Stimulated activated CD8-positive, alpha-beta memory T cell treated with anti-CD3 and anti-CD28 coated beads, Interleukin-4, amount 100 ng/mL, for 1 hour (primary cell): ENCODE data around the gene GABRA5.
"Not testable (repeated sequence)": the region's sequence is repeated elsewhere in the genome, so short reads cannot be mapped to it uniquely, and the experiment has no call there.

Experiments used
- DNase-seq, 2 donors: peaks; one replicate each; pipeline ENCODE4 v3.0.0-alpha.2; 2020; ENCODE audit warnings: low read depth in 2 of 2, low spot score in 1 of 2

Gene GABRA5

DNA sequence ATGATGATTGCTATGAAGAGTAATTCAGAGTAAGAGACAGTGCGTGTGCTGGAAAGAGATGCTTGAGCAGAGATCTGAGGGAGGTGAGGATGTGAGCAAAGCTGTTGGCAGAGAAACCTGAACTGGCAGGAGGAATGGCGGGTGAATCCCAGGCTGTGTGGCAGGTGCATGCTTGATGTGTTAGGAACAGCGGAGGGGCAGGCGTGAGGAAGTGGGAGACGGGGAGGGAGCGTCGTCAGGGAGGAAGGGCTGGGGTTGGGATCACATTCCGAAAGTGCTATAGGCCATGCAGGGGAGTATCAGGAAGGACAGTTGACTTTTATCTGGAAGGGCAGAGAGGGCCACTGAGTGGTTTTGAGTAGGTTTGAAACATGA is 8.6 kb downstream of the GABRA5 start:
- DNase-seq: no peak

- no peak for DNase-seq
These were observed 11.0 kb downstream of the GABRA5 start for GRCh38 chr15:26877831-26878230.

DNA sequence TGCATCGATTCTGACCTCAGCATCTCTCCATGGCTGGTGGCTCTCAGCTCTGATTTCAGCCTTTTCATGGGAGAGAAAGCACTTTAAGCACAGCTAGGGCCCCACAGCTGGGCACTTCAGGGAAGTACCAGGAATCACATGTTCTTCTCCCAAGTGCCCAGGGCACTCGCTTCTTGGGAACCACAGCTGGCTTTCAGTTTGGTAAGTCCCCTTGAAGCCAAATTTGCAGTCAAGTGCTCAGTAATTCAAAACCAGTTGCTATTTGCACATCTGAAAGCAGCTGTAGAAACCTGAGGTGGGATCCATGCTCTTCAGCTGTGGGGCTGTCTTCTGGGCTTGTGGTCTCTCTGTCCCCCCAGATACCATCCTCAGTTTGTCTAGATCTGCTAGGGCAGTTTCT is 12.8 kb downstream of the GABRA5 start:
- DNase-seq: no peak

GRCh38 chr15:26882112-26882511 is 15.2 kb downstream of the GABRA5 start:
- DNase-seq: no peak

GRCh38 chr15:26882616-26883365 is 15.9 kb downstream of the GABRA5 start:
- DNase-seq: no peak

- DNase-seq: no peak
These were observed 16.6 kb downstream of the GABRA5 start for GRCh38 chr15:26883466-26883865.

DNA sequence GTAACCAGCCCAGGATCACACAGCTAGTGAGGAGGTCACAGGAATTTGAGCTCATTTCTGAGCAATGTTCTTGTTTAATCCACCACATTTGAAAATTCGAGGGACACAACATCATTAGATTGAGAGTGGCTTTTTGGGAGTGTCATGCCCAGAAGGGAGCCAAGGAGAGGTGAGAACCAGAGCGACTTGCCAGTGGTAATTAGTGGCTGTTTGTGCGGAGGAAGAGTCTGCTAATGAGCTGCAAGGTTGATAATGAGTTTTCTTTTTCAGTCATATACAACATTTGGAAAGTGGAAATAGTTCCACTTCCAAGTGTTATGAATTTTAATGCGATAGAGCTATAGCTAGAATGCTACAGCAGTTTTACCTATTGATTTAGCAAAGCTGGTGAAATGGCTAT is 19.7 kb downstream of the GABRA5 start:
- DNase-seq: no peak

DNA sequence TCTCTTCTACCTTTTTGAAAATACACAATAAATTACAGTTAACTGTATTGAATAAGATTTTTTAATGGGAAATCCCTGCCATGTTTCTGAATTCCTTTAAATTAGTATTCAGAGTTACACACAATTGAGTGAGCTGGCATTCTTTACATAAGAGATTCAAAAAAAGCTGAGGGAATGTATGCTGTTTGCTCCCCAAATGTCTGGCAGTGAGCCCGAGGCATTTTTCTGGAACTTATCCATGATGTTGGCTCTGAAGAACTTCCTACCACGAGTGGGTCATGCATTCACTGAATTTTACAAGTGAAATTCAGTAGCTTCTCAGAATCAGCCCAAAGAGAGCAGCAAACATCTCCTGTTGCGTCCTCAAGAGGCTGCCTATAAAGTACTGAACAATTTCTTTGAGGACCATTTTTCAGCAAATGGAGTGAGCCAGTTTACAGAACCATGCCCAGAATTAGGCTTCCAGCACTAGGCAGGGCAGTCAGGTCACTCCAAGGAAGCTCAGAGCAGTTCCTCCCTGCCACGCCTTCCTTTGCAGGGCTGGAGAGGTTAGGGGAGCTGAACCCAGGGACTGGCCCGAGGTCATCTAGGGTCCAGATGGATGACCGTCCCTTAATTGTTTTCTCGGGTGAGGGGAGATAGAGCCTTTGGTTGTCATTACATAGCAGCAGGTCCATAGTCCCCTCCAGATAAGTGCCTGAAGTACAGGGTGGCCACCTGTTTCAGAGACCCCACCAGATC is 21.2 kb downstream of the GABRA5 start:
- no peak for DNase-seq

GRCh38 chr15:26888761-26889160 is 21.9 kb downstream of the GABRA5 start:
- no peak for DNase-seq

DNA sequence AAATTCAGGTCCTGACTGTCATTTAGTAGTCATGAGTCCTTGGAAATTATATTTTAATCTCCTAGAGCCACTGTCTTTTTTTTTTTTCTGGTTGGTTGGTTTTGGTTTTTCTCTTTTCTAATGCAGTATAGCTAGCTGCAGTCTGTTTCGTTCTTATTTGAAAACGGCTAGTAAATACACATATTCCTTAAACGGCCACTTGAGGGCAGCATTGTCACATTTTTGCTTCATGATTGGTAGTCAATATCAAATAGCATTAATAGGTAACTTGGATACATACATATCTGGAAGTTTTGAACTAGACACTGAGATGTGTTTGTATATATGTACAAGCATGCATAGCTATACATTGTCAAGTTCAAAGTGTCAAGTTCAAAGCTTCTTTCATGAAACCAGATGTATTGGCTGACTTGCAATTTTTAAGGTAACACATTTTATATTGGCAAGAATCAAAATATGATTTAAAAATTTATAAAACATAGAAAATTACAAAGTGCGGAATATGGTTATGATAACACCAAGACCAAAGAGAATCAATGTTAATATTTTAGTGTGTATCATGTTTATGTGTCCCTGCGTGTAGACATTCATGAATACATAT is 22.5 kb downstream of the GABRA5 start:
- peak in 1 of 2 donors; percentile 10 for DNase-seq

GRCh38 chr15:26890451-26890850 is 23.6 kb downstream of the GABRA5 start:
- no peak for DNase-seq

DNA sequence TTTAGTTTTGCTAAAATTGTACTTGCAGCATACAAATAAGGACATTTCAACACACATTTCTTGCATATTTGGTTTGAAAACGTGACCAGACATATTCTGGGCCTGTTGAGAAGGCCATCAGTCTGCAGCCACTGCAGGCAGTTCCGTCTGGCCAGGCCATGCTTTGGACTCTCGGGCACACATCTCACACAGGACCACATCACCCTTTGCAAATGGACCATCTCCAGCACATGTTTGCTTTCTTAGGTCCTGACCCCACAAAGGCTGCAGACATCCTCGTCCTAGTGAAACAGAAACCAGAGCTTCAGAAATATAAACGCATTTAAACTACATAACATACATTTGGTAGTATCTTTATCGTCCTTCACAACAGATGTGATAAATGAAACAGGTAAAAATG is 24.1 kb downstream of the GABRA5 start:
- no peak for DNase-seq

- no peak for DNase-seq
These were observed 24.8 kb downstream of the GABRA5 start for GRCh38 chr15:26891448-26892181.

GRCh38 chr15:26892182-26892518 is 25.3 kb downstream of the GABRA5 start:
- no peak for DNase-seq

DNA sequence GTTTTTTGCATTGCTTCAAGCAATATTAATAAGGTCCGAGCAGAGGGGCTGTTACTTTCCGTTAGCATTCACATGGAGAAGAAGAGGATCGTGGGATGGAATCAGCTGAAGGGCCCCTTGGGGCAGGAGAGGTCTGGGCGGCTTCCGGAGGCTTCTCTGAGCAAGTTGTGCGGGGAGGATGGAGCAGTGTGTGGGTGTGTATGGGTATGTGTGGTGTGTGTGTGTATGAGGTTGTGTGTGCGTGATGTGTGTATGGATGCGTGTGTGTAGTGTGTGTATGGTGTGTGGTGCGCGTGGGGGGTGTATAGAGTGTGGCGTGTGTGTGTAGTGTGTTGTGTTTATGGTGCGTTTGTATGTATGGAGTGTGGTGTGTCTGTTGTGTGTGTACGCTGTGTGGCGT is 25.8 kb downstream of the GABRA5 start:
- no peak for DNase-seq

GRCh38 chr15:26893351-26894065 is 26.6 kb downstream of the GABRA5 start:
- no peak for DNase-seq

DNA sequence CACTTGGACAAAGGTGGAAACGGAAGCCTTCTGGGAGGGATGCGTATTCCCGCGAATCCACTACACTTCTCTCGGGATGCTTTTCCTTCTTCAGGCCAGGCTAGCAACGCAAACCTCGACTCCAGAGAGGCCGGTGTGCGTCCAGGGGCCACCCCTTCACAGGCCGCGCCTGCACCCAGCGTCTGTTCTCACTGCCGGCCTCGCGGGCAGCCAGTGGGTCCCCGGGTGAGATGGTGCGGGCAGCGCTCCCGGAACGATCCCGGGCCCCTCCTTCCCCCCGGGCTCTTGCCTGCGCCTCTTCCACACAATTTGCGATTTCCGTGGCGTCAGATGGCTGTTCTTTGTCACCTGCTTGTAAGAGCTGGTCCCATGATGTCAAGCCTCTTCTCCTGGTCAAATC is 27.3 kb downstream of the GABRA5 start:
- no peak for DNase-seq

DNA sequence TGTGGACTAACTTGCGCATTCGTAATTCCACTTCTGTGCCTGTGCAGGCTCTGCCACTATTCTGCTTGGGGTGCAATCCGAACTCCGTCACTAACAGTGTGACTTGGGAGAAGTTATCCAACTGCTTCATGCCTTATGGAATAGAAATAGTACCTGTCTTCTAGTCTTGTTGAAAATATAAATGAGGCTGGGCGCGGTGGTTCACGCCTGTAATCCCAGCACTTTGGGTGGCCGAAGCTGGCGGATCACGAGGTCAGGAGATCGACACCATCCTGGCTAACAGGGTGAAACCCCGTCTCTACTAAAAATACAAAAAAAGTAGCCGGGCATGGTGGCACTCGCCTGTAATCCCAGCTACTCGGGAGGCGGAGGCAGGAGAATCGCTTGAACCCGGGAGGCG is 28.5 kb downstream of the GABRA5 start:
- not testable (repeated sequence) for DNase-seq

GRCh38 chr15:26899658-26900057 is 32.8 kb downstream of the GABRA5 start:
- no peak for DNase-seq

DNA sequence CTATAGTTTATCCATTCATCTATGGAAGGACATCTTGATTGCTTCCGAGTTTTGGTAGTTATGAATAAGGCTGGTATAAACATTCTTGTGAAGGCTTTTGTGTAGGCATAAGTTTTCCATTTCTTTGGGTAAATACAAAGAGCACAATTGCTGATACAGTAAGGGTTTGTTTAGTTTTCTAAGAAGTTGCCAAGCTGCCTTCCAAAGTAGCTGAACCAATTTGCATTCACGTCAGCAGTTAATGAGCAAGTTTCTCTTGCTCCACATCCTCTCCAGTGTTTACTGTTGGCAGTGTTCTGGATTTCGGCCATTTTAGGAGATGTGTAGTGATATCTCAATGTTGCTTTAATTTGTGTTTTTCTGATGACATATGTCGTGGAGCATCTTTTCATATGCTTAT is 34.2 kb downstream of the GABRA5 start:
- no peak for DNase-seq

DNA sequence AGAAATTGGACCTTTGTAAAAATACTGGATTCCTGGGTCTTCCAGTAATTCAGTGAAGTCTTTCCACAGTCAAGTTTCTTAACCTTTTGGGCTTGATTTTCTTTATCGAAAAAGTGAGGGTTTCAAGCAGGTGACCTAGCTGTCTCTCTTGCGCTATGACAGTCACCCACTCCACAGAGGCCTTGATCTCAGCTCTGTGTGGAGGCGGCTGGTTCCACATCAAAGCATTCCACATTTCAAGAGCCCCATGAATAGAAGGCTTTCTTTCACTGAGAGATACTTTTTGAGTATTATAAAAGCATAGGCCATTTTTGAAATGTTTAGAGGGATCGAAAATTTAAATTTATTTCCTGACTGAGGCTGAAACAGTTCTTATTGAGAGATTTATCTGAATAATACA is 43.9 kb downstream of the GABRA5 start:
- no peak for DNase-seq
